Type B pancreatic cell (in vitro differentiated cells): ENCODE results near the gene ORM1. TPM values are rescaled to one million over a fixed set of nuclear protein-coding genes. Genes with fewer than 3 reads are reported as not detected.

ENCODE experiments used
- DNase-seq: peaks from one replicate; pipeline ENCODE4 v3.0.0; 2021; ENCODE audit warnings: mixed read lengths; ENCODE audit not compliant: unreplicated experiment; ENCODE audit errors: extremely low spot score
- H3K27ac Mint-ChIP-seq: 2 replicates; pipeline ENCODE4 v1.8.0; 2021; ENCODE audit warnings: mild to moderate bottlenecking, mixed read lengths
- H3K27me3 Mint-ChIP-seq: 2 replicates; pipeline ENCODE4 v1.8.0; 2021; ENCODE audit warnings: mixed read lengths
- H3K36me3 Mint-ChIP-seq: 2 replicates; pipeline ENCODE4 v1.8.0; 2021; ENCODE audit warnings: mixed read lengths
- H3K4me1 Mint-ChIP-seq: one replicate; pipeline ENCODE4 v1.8.0; 2021; ENCODE audit warnings: mixed read lengths; ENCODE audit not compliant: unreplicated experiment
- H3K4me3 Mint-ChIP-seq: 2 replicates; pipeline ENCODE4 v1.8.0; 2021; ENCODE audit warnings: mild to moderate bottlenecking, mixed read lengths
- H3K9me3 Mint-ChIP-seq: 2 replicates; pipeline ENCODE4 v1.8.0; 2021; ENCODE audit warnings: mixed read lengths
- CTCF ChIP-seq: fragments of 200-600 bp; sonication (generic); conservative IDR thresholded peaks from 2 replicates; pipeline ENCODE4 v1.5.0; 2021; ENCODE audit warnings: antibody characterized with exemption, mild to moderate bottlenecking
- total RNA-seq: library from RNA; stranded (reverse); gene quantifications from 2 replicates; pipeline ENCODE4 v1.2.1, GENCODE V29; 2021; ENCODE audit warnings: low replicate concordance

ORM1 gene
- total RNA-seq, 1 donor from 2014 or later: 0.65 TPM

GRCh38 chr9:114371343-114371944 lies 48.5 kb downstream of the ORM1 start:
- no peak overlapping the region for H3K27ac Mint-ChIP-seq
- TF ChIP-seq CTCF: no peak
- no peaks in the 10 kb centered on the region for H3K9me3 Mint-ChIP-seq
- no peak overlapping the region for H3K4me3 Mint-ChIP-seq
- H3K27me3 Mint-ChIP-seq: no peaks in the 10 kb centered on the region
- H3K36me3 Mint-ChIP-seq: peaks cover 5% of the 10 kb centered on the region
- H3K4me1 Mint-ChIP-seq: no peaks in the 10 kb centered on the region
- no peak for DNase-seq

- no peak for TF ChIP-seq CTCF
- H3K4me3 Mint-ChIP-seq: no peak overlapping the region
- H3K36me3 Mint-ChIP-seq: peaks cover 5% of the 10 kb centered on the region
- H3K4me1 Mint-ChIP-seq: no peaks in the 10 kb centered on the region
- DNase-seq: no peak
- H3K9me3 Mint-ChIP-seq: no peaks in the 10 kb centered on the region
- no peak overlapping the region for H3K27ac Mint-ChIP-seq
- no peaks in the 10 kb centered on the region for H3K27me3 Mint-ChIP-seq
Measured at GRCh38 chr9:114371973-114372917, 49.3 kb downstream of the ORM1 start.

- H3K27ac Mint-ChIP-seq: no peak overlapping the region
- peaks cover 11% of the 10 kb centered on the region for H3K36me3 Mint-ChIP-seq
- TF ChIP-seq CTCF: no peak
- DNase-seq: no peak
- H3K9me3 Mint-ChIP-seq: no peaks in the 10 kb centered on the region
- H3K27me3 Mint-ChIP-seq: no peaks in the 10 kb centered on the region
- no peaks in the 10 kb centered on the region for H3K4me1 Mint-ChIP-seq
- H3K4me3 Mint-ChIP-seq: no peak overlapping the region
Measured at GRCh38 chr9:114372921-114373448, 50.1 kb downstream of the ORM1 start.

- TF ChIP-seq CTCF: no peak
Measured at GRCh38 chr9:114373960-114374730, 51.2 kb downstream of the ORM1 start.

GRCh38 chr9:114374936-114375335 lies 52.0 kb downstream of the ORM1 start:
- Mint-ChIP-seq H3K27ac (no peak overlapping the region), H3K9me3 (no peaks in the 10 kb centered on the region), H3K27me3 (no peaks in the 10 kb centered on the region), H3K4me1 (no peaks in the 10 kb centered on the region), H3K4me3 (no peak overlapping the region), H3K36me3 (peaks cover 13% of the 10 kb centered on the region)
- DNase-seq: no peak
- no peak for TF ChIP-seq CTCF

More at GRCh38 chr9:114373960-114374730, 51.2 kb downstream of the ORM1 start:
- Mint-ChIP-seq H3K9me3 (no peaks in the 10 kb centered on the region), H3K27ac (no peak overlapping the region), H3K4me1 (no peaks in the 10 kb centered on the region), H3K36me3 (peaks cover 17% of the 10 kb centered on the region), H3K27me3 (no peaks in the 10 kb centered on the region), H3K4me3 (no peak overlapping the region)
- no peak for DNase-seq
